ENCODE data around the gene TSPAN12.
"Not testable (repeated sequence)": the region's sequence is repeated elsewhere in the genome, so short reads cannot be mapped to it uniquely, and the experiment has no call there.

The TSPAN12 gene

DNA sequence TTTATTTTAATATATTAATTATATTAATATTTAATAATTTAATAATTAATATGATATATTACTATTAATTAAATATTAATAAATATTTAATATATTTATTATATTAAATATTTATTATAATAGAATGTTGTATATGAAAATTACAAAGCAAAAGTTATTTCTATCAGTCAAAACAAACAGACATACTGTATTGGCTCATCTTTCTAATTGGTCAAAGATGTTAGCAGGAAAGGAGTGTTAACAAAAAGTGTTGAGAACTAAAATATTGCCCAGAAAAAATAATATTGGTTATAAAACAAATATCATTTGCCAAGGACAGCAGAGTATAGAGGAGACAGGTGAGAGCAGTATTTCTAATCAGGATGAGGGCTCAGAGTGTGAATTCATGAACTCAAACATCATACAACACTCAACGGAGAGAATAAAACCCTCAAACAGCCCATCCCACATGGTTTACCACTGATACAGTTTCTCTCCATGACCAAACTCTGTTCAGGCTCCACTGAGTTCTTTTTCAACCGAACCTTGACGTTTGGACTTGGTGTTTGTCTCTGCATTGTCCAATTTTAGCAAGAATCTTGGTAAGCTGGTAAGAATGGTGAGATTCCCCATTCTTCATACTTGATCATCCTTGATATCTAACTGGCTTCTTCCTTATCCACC is 58.0 kb downstream of the TSPAN12 start:
- DNase-seq: no peak

DNA sequence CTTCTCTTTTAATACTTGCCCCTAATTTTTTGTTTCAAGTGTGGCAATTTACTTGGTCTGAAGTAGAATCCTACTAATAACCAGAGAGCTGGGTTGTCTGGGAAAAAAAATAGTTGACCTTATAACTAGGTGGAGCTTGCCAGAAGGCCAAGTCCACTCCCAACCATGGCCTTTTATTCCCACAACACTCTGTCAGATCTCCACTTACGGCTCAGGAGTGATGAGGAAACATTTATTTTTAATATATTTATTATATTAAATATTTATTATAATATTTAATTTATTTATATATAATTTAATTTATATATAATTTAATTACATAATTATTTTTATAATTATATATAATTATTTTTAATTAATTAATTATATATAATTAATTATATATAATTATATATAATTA is 58.8 kb downstream of the TSPAN12 start:
- DNase-seq: no peak

DNA sequence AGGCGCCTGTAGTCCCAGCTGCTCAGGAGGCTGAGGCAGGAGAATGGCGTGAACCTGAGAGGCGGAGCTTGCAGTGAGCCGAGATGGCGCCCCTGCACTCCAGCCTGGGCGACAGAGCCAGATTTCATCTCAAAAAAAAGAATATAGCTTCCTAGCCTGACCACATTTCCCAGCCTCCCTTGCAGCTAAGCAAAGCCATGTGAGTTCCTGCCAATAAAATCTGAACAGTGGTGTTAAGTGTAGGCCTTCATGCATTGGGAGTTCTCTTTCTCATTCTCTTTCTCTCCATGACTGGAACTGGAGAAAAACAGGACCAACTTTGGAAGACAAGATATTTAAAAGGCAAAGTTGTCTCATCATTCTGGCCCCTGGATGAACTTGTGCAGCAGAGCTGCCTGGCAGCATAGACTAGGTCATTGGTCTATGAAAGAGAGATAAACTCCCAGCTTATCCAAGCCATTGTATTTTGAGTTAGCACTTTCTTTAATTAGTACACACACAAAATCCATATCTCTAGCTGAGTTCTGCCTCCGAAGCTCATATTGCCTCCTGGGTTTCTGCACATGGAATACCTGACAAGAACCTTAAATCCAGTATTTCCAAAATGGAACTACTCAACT is 60.8 kb downstream of the TSPAN12 start:
- no peak for DNase-seq

GRCh38 chr7:120794106-120794729 is 63.7 kb downstream of the TSPAN12 start:
- DNase-seq: no peak

DNA sequence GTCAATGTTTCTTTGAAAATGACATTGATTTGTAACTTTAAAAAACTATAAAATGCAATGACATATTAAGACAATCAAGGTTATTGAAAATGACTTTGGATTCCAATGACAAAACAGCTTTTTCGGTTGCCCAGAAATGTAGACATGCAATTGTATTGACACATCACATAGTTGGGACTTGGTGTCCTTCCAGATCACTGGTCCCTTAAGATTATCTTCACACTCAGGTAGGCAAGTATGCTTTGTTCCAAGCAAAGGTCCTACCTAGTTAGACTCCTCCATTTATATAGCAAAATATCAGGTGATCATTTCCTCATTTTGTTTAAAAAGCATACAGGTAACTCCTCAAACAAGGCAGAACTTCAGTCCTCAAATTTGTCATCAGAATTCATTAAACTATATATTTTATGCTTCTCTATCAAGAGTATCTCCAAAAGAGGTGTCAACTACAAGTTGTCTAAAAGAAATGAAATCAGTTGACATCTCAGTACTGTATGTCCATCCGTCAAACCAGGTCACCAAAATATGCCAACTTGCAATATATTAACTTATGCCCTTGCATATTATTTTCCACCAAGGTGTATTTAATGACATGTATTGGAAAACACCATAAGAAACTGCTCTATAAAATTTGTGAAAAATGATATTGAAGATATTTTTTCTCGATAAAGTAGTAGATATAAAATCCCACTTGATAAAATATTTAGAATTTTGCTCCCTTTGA is 64.6 kb downstream of the TSPAN12 start:
- DNase-seq: no peak

GRCh38 chr7:120792861-120793130 is 65.1 kb downstream of the TSPAN12 start:
- DNase-seq: no peak

GRCh38 chr7:120792091-120792860 is 65.7 kb downstream of the TSPAN12 start:
- no peak for DNase-seq

DNA sequence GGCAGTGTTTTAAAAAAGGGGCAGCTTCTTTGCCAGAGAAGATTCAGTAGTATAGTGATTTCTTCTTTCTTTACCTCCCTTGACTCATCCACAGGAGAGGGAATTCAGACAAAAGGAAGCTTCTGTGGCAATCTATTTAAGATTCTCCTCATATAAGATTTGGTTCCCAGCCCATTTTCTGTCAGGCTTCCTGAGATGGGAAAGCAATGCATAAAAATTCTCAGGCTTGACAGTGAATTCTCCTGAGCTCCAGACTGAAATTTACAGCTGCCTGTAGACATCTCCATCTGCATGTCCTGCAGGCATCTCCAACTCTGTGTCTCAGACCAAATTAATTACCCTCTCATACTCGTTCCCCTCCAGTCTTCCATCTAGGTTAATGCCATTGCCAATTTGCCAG is 72.8 kb downstream of the TSPAN12 start:
- no peak for DNase-seq

- no peak for DNase-seq
These were observed 74.2 kb downstream of the TSPAN12 start for GRCh38 chr7:120783721-120784120.

DNA sequence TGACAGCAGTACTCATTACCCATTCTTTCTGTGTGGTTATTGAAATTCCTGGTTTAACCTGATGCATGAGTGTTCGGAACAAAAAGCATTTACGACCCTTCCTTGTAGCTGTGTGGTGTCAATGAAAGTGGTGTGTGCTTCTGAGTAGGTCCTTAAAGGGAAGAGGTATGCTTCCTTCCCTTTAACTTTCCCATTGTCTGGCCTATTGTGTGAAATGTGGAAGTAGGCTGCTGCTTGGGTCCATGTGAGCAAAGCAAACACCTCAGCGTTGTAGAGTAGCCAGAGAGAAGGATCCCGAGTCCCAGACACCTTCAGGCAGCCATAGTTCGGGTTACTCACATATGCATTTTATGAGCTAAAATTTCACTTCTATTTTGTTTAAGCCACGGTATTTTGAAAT is 74.7 kb downstream of the TSPAN12 start:
- DNase-seq: no peak

DNA sequence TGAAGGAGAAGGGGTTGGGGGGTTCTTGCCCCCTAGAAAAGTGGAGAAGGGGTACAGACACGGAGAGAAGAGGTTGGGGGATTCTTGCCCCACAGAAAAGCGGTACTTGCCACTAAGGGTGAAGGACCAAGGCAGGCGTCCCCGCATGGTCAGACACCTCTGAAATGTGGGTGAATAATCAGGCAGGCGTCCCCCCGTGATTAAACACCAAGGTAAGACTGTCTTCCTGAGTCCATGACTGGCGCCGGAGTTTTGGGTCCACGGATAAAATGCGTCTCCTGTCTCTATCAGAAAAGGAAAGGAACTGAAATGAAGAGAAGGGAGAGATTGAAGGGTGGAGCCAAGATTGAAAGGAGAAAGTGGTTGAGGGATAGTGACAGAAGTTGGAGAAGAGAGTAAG is 76.0 kb downstream of the TSPAN12 start:
- DNase-seq: not testable (repeated sequence)

DNA sequence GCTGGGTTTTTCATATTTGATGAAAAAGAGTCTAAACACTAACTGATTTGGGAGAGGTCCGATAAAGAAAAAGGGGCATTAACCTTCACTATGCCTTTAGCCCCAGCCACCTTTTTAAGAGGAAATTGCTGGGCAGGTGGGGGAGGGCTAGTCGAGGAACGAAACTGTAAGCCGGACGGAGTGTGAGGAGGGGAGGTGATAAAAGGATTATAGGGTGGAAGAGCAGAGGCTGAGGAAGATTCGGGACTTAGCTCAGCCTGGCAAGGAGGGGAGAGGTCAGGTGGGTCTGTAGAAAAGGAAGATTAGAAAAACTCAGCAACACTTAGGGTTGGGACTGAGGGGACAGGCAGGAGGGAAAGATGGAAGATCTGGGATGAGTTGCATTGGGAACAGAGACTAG is 77.0 kb downstream of the TSPAN12 start:
- DNase-seq: no peak

GRCh38 chr7:120780451-120780850 is 77.5 kb downstream of the TSPAN12 start:
- not testable (repeated sequence) for DNase-seq

DNA sequence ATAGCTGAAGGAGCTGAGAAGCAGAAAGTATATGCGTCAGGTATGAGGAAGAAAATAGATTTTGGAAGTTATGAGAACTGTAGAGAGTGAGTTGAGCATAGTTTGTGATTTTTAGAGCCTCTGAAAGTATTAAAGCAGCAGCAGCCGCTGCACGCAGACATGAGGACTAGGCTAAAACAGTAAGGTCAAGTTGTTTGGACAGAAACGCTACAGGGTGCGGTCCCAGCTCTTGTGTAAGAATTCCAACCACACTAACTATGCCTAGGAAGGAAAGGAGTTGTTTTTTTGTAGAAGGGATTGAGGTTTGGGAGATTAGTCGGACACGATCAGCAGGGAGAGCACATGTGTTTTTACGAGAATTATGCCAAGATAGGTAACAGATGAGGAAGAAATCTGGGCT is 78.9 kb downstream of the TSPAN12 start:
- DNase-seq: not testable (repeated sequence)

- no peak for DNase-seq
These were observed 82.2 kb downstream of the TSPAN12 start for GRCh38 chr7:120775755-120776154.

DNA sequence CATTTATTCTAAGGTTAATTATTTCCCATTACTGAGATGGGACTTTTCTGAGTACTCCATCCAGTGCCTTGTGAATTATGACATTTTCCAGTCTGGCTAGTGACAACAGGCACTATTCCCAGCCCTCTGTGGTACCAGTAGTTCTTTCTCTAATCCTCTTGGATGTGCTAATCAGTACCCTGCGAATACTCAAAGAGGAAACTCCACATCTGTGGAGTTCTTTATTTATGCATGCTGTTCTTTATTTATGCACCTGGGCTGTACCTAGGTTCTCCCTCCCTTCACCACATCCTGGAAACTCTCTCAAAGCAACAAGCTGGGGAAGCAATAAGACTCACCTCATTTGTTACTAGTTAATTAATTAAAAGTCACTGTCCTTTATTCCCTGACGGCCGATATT is 83.5 kb downstream of the TSPAN12 start:
- no peak for DNase-seq

- DNase-seq: no peak
These were observed 87.7 kb downstream of the TSPAN12 start for GRCh38 chr7:120770206-120770605.

- no peak for DNase-seq
These were observed 97.1 kb downstream of the TSPAN12 start for GRCh38 chr7:120760851-120761250.

DNA sequence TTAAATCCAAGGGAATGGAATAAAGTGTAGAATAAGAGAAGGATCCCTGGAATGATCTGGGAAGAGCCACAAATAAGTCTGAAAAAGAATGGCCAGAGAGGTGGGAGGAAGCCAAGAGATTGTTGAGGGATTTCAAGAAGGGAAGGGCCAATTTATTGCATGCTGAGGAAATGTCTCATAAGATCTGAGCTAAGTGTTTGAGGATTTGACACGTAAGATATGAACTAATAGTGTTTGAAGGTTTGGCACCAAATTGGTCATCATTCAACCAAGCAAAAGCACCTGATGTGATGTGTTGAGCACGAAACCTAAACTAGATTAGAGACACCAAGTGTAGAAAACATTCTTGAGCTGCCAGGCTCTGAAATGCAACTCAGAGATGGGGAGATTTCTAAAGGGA is 97.9 kb downstream of the TSPAN12 start:
- no peak for DNase-seq

GRCh38 chr7:120743128-120743527 is 114.8 kb downstream of the TSPAN12 start:
- DNase-seq: no peak

DNA sequence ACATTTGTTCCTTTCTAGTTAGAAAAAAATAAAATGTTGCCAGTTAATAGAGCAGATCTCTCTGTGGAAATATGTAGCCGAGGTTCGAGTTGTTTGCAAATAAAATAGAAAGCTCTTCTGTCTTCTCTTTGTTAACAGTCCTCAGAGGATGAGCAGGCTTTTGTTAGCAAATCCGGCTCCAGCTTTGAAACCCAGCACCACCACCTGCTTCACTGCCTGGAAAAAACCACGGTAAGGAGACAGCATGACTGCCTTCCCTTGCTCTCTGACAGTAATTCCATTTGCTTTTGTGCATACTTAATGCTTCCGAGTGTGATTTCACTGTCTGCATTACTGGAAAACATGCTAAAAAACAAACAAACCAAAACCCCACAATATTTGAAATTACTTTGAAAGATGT is 115.6 kb downstream of the TSPAN12 start:
- no peak for DNase-seq

DNA sequence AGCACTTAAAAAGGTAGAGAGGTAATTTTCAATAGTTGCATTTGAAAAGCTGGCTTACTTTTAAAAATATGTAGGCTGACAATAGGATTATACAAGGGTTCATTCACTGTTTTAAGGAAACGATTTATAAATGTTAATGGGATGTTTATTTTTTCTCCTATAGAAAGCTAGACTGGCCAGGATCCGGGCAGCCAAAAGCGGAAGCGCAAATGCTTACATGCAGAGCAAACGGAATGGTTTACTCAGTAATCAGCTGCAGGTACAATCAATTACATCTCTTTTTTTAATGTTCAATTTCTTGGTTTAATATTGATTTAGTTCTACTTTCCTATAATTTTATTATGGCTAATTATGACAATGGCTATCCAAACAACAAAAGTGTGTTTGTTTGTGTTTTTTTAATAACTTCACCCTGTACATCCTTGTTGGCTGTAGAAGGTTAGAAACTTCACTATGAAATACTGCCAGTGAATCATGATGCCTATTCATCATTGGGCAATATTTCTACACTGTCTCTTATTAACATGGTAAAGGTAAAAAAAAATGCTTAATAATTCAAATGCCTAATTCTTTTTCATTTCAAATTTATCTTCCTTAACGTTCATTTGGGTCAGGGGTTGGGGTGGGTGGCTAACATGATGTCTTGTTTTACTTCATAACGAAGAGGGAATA is 116.4 kb downstream of the TSPAN12 start:
- DNase-seq: no peak

DNA sequence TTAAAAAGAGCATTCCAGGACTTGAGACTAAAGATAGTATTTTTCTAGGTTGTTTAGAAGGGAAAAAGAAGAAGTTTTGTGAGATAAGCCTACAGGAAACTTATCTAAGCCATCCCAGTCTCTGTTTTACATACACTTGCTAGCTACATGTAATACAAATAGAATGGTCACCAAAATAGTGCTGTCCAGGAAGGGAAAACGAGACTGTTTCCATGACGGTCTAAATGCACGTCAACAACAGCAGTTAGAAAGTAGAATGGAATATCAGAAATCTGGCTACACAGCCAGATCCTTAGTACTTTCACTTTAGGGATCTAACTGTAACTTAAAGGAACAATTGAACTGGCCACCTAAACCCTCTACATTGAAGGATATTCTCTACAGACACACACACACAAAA is 117.6 kb downstream of the TSPAN12 start:
- DNase-seq: no peak
